G401 (cell line): ENCODE data around the gene SPOCK2. TPM values are rescaled to one million over a fixed set of nuclear protein-coding genes. Genes with fewer than 3 reads are reported as not detected.
A peak's percentile ranks its signal among the peaks of the same experiment; 100 is the strongest.

Source experiments
- DNase-seq: peaks from one replicate; pipeline ENCODE4 v3.0.0-alpha.2; 2015; ENCODE audit warnings: low spot score
- in situ Hi-C: cut with HindIII; loops from 2 replicates; pipeline ENCODE4 v1.10.0; 2016; ENCODE audit warnings: low sequenced_read_pairs, mixed read lengths
- total RNA-seq: library from RNA; depleted of rRNA; stranded (reverse); fragments of >200 nt; shearing (Covaris generic); gene quantifications from 2 replicates; pipeline ENCODE4 v1.2.3, GENCODE V29; 2014

Gene SPOCK2
- total RNA-seq, 1 experiment from 2014 or later = 0.17 TPM

DNA sequence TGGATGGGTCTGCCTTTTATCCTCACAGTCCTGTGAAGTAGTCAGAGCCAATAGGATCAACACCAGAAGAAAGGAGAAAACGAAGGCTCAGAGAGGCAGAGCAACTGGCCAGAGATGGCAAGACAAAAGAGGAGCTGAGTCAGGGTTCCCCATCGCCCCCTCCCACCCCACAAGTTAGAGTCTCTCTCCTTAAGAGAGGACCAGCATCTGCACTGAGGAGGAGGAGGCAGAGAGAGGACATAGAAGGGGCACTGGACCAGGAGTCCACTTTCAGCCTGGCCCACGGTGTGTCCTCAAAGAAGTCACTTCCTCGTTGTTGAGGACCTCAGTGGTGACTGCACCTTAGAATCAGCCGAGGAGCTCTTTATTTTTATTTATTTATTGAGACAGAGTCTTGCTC is 11.6 kb downstream of the SPOCK2 start:
- in situ Hi-C loops = no loop called here
- peak; percentile 25 for DNase-seq

DNA sequence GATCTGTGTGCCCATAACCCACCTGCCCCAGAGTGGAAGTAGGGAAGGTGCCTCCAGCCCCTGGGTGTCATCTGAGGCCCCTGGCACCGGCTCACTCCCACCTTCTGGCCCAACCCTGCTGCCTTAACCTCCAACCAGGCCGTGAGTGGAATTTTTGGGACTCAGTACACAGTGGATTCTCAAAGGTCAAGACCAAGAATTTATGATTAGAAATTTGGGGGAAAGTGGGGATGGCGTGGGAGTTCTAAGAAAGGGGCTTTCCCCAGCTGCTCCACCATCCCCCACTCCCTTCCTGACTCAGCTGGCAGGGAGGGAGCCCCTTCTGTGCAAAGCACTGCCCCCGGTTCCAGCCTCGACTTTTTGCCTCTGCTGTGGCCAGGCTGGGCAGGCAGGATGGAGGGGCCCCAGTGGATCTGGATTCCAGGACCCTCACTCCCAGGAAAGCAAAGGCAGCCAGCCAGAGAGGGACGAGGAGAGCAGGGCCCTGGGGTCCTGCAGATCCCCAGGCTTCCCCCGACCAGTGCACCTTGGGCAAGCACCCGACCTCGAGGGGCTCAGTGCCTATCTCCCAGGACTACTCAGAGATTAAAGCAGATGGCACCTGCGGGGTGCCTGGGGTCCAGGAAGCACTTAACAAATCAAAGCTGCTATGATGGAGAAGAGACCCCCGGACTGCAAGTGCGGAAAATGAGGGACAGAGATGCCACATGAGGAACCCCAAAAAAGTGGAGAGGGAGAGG is 12.8 kb downstream of the SPOCK2 start:
- in situ Hi-C loops = no loop called here

DNA sequence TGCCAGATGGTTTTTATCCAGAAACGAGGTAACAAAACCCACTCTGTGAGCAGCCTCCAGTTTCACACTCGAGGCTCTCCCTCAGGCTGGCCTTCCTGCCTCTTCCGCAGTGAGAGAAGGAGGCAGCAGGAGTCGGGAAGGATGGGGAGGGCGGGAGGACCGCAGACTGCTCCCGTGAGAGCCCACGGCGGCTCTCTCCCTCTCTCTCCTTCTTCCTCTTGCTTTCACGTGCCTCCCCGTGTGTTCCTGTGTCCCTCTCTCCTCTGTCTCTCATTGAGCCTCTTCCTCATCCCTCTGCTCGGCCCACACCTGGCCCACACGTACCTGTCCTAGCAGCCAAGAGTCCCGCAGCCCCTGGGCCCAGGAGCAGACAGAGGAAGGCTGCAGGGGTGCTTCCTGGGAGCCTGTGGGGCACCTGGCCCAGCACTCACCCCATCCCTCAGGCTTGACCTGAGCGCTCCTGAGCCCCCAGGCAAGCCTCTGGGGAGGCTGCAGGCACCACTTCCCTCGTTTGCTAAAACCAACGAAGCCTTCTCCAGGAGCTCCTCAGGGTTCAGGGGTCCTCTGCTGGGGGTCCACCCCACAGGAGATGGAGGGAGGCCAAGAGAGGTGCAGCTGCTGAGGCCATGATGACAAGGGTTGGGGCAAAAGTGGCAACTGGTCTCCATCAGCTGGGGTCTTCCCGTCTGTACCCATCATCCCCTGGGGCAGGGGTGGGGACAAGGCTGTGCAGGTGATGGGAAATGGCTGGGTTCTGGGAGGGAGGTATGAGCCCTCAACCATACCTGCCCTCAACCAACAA is 13.6 kb downstream of the SPOCK2 start:
- DNase-seq = peak; percentile 55
- in situ Hi-C loops = no loop called here

More for the DNA sequence above, 12.8 kb downstream of the SPOCK2 start:
- no peak for DNase-seq

DNA sequence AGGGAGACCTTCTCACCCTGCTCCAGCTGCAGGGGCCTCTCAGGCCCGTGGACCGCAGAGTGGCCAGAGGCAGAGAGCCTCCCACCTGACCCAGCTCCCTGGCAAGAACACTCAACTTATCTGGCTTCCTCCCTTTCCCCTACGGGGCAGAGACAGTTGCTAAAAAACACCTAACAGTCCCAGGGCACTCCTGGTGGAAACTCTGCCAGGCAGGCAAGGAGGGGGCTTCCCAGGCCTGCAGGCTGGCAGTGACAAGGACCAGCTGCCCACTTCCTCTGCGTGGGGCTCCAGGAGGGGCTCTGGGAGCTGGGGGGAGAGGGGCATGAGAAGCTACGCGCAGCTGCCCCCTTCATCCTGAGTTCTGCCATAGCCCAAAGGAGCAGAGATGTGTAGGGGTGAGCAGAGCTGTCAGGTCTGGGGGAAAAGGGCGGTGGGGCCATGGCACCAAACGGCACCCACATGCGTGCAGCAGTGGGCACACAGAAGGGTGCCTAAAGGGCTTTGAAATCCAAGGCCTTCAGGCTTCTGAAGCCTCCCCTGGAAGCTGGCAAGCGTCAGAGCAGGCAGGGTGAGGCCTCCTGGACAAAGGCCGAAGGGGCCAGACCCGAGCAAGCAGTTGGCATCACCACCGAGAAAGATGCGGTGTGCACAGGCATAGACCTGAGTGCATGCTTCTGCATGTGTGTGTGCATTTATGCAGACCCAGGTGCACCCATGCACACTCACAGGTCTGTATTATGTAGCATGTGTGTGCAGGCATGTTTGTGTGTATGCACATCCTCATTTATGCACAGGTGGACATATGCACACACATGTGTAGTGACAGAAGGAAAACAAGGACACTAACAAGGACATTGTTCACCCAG is 14.4 kb downstream of the SPOCK2 start:
- in situ Hi-C loops = no loop called here

DNA sequence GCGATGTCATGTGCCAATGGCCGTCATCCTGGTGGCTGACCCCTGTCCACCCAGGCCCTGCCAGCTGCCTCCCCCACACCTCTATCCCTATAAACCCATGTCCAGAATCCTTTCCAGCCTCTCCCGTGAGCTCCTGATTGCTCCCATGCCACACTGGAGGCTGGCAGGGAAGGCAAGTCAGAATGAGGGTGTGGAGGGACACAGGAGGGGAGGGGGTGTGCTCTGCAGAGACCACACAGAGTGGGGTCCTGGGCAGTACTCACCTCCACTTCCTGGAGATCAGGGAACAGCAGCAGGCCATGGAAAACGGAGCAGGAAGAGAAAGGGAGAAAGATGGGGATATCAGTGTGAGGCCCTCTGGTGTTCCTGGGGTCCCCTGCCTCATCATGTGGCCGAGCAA is 15.7 kb downstream of the SPOCK2 start:
- in situ Hi-C loops = no loop called here
- DNase-seq = no peak

More for the DNA sequence above, 14.4 kb downstream of the SPOCK2 start:
- DNase-seq = peak; percentile 62

DNA sequence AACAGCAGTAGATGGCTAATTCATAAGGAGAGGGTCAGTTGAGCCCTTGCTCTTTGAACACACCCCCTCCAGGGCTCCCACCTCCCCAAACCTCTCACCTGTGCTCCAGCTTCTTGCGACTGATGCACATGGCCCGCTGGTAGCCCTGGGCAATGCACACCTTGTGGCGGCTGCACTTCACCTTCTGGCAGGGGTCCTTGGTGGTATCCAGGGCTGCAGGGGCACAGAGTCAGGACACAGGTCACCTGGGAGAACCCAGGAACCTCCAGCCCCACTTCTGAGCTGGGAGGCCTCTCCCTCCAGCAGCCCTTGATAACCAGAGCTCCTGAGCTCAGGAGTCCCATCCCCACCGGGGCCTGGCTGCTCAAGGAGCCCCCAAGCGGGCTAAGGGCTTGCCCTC is 16.3 kb downstream of the SPOCK2 start:
- in situ Hi-C loops = no loop called here
- DNase-seq = no peak

DNA sequence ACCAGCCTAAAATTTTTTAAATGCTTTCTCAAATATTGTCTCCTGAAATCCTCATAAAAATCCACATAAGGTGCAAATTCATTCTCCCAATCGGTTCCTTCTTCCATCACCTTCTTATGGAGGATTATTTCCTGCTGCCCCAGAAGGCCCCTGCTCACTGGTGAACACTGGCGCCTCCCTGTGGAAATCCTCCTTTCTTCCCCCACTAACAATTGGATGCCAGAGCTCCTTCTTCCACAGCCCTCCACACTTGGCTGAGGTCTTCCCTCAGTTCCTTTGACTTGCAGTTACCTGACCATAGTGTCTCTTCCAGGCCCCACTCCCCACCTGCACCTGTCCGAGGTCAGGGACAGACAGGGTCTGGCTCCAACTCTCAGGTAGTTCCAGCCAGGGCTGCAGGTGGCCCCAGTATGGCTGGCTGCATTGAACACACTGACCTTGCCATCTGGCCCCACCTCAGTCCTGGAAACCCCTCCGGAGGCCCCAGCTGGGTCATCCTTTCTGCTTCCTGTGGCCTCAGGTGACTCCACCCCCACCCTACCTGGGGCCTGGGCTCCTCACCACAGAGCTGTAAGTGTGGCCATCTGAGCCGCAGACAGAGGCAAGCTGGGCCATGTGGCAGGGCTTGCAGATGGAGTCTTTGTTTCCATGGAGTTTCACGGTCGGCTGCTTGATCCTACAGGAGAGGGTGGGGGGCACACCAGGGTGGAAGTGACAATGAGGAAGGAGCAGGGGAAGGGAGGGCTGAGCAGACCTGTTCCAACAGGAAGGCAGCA is 18.4 kb downstream of the SPOCK2 start:
- in situ Hi-C loops = no loop called here
- DNase-seq = peak; percentile 72

DNA sequence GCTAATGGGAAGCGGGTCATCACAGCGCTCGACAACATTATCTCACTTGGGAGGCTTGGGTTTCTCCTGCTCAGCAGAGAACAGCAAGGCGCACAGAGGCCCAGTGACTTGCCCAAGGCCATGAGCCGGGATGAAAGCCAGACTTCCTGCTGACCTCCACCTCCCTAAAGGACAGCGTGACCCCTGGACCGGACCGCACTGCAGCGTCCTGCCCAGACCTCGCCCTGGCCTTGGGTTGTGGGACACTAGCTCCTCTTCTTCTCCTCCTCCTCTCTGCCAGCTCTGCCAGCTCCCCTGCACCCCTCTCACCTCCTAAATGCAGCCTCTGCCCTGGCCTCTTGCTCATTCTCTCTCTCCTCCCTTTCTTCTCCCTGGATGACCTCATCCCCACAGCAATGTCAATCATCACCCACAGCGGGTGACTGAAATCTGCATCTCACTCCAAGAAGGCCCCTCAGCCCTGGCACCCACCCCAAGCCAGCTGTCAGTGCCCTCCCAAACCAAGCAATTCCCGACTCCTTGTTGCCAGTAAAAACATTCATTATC is 19.4 kb downstream of the SPOCK2 start:
- peak; percentile 27 for DNase-seq
- in situ Hi-C loops = no loop called here

DNA sequence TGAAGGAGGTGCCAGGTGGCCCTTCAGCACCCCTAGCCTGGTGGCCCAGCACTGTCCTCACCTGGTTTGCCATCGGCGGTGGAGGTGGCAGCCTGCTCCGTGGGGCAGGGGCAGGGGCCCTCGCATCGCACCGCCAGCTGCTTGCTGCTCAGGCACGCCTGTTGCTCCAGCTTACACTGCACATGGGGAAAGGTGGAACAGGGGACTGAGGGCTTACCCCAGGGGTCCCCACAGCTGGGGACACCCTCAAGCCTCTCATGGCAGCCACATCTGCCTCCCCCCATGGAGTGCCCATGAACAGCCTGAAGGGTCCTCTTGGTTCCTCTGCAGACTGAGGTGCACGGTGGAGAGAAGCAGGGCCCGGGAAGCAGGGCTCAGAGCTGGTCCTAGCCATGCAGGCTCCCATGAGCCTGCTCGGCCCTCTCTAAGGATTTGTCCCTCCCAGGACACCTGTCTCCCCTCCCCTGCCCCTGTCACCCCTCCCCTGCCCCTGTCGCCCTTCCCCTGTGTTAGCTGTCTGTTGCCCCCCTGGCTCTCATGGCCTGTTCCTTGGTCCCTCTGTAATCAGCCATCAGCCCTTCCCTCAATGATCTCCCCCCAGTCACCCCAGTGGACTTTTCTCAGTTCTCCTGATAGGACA is 20.1 kb downstream of the SPOCK2 start:
- in situ Hi-C loops = no loop called here
- no peak for DNase-seq

DNA sequence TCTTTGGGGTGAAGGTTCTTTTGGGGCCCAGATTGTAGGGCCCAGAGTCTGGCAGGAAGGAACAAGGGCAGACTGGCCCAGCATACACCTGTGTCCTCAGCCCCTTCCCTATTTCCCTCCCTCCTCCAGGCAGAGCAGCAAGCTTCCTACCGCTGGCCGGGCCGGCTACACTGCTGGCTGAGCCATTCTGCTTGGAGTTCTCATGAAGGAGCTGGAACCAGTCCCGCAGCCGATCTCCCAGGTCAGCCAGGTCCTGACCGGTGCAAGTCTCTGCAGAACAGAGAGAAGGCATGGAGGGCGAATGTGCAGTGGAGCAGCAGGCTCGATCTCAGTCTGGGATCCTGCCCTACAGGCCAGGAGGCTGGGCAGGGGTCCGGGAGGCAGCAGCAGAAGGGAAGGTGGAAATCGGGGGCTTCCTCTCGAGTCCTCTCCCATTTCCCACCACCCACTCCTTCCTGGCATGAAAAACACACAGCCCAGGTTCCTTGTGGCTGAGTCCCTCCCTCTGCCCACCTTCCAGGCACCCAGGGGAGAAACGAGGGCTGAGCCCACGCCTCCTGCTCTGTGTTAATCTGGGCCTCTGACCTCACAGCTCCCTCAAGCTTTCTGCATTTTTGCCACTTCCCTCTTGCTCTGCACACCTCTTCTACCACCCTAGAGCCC is 20.8 kb downstream of the SPOCK2 start:
- in situ Hi-C loops = no loop called here
- DNase-seq = peak; percentile 37

DNA sequence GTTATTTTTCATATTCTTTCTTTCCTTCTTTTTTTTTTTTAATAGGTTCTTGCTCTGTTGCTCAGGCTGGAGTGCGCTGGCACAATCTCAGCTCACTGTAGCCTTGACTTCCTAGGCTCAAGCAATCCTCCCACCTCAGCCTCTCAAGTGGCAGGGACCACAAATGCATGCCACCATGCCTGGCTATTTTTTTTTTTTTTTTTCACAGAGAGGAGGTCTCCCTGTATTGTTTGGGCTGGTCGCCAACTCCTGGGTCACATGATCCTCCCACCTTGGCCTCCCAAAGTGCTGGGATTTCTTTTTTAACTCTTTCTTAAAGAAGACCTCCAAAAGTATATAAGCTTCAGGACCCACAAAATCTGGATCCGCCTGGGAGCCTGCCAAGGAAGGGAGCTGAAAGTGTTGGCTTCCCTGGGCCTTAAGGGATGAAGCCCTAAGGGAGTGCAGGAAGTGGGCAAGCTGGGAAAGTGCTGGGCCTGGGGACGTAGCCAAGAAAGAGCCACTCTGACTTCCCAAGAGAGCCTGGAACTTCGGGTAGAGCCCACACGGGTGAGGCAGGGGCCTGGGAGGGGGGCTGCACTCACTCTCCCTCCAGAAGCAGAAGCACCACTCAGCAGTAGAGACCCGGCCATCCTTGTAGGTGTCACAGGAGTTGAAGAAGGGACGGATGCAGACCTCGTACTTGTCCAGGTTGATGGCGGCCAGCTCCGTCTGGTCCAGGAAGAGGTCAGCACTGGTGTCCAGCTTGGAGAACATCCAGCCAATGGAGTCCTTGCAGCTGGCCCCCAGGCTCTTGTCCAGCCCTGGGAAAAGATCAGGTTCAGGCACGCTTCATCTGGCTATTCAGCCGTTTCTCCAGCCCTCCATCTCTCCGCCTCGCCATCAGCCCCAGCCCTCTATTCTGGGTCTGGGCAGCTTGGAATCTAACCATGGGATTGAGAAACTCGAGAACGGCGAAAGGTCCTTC is 21.8 kb downstream of the SPOCK2 start:
- in situ Hi-C loops = no loop called here
- DNase-seq = peak; percentile 67

DNA sequence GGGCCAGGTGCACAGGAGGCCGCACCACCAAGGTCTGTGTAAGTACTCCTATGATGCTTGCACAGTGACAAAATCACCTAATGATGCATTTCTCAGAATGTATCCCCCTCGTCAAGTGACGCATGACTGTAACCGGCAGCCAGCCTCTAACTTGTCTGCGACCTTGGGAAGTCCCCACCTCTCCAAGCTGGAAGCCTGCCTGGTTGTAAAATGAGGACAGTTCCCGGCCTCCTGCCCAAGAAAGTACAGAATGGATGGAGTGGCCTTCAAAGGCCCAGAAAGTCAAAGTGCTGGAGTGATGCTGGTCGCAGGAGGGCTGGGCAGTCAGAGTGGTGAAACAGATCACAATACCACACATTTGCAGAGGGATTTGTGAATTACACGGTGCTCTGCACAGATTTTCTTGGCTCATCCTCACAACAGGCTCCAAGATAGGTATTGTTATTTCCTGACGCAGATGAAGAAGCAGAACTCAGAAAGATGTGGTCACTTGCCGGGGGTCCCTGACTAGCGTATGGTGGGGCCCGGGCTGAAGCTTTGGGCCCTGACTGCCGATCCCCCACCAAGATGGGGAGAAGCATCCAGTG is 22.8 kb downstream of the SPOCK2 start:
- DNase-seq = peak; percentile 33
- in situ Hi-C loops = no loop called here

DNA sequence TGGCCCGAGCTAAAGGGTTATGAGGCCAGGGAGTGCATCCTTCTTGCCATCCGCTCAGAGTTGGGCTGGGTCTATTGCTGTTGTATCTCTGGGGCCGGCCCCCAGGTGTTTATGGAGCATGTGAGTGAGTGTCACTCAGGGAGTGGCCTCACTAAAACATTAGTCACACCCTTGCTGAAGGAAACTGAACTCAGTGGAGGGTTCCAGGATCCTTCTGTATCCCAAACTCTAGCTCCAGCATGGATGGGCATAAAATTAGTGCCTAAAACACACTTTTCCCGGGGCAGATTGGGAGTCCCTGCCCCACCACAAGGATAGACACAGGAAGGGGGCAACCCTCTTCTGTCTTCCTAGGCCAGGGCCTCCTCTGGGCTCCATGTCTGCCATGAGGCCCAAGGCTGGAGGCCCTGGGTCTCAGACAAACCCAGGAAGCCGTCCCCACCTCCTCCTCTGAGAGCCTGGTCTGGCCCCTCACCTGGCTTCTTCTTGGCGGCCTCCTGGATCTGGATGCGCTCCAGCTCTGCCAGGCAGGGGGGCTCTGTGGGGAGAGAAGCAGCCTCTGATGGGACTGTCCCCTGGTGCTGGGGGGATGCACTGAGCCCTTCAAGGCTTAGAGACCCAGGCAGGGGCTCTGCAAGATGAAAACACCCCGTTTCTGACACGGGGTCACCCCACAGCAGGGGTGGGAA is 24.5 kb downstream of the SPOCK2 start:
- in situ Hi-C loops = no loop called here

DNA sequence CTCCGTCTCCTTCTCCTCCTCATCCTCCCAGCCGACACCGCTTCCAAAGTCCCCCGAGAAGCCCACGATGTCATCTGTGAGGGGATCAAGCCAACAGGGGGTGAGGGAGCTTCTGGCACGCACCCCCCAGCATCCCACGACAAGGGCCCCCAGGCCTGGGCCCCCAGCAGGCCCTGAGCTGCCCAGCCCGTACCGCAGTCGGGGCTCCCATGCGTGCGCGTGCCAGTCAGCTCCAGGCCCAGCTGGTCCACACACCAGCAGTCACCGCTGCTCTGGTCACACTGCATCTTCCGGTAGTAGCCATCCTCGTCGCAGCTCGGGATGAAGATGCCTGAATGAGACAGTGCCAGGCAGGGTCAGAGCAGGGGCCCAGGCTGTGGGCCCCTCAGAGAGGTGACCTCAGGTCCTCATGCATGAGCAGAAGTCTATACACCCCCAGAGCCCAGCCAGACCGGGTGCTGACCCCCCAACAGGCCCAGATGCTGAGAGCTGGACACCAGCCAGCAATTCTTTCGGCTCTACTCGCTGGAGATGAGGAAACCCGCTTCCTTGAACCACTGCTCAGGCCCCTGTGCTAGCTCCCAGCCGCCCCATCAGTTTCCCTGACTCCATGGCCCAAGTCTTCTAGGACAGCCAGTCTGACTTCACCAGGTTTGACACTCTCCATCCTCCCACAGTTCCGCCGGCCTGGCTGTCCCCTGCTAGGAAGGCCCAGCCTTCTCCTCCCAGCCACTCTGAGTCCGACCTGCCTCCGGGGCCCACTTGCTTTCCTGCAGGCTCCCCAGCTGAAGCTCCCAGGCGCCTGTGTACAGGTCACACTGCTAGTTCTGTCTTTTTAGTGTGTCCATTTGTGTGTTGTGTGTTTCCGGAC is 25.3 kb downstream of the SPOCK2 start:
- peak; percentile 16 for DNase-seq
- in situ Hi-C loops = no loop called here

More for the DNA sequence above, 24.5 kb downstream of the SPOCK2 start:
- no peak for DNase-seq

DNA sequence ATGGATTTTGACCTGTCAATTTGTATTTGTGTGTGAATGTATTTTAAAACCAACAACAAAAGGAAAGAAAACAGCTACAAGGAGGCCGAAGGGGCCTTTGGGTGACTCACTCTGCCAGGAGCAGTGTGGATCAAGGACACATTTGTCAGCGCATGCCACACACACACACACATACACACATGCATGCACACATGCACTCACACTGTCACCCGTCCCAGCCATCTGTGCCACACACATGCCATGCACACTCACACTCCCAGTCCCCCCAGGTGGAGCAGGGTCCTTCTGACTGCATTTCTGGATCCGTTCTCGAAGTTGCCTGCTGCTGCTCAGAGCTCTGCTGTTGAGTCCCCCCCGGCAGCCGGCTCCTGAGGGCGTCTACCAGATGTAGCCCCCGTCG is 26.0 kb downstream of the SPOCK2 start:
- DNase-seq = peak; percentile 23
- in situ Hi-C loops = no loop called here
